NCI-H2171 treated with DMSO at 0.1 percent for 48 hours (cell line): ENCODE results near the gene MRPS21.
"Not testable (repeated sequence)": the region's sequence is repeated elsewhere in the genome, so short reads cannot be mapped to it uniquely, and the experiment has no call there.

Experiments
- DNase-seq: peaks from one replicate; lab custom pipeline; 2025; lab: John Stamatoyannopoulos, UW

MRPS21 gene

GRCh38 chr1:150281758-150282557 lies 11.7 kb upstream of the MRPS21 start, which contains the start of gene CIART:
Gene CIART, plus strand, starts transcription at chr1:150282554. Its CDS starts 714 bp downstream, at chr1:150283268.
- DNase-seq: peak; percentile 99

- no peak for DNase-seq
Observed at GRCh38 chr1:150282558-150282958, 11.1 kb upstream of the MRPS21 start.

GRCh38 chr1:150283260-150283659 lies 10.4 kb upstream of the MRPS21 start:
- DNase-seq: no peak

GRCh38 chr1:150288382-150288781 lies 5.3 kb upstream of the MRPS21 start:
- DNase-seq: no peak

- no peak for DNase-seq
Observed at GRCh38 chr1:150288822-150289221, 4.8 kb upstream of the MRPS21 start.

- no peak for DNase-seq
Observed at GRCh38 chr1:150295476-150295875, 1.8 kb downstream of the MRPS21 start.

GRCh38 chr1:150299716-150300115 lies 6.1 kb downstream of the MRPS21 start:
- no peak for DNase-seq

GRCh38 chr1:150302338-150302737 lies 8.7 kb downstream of the MRPS21 start:
- peak; percentile 7 for DNase-seq

GRCh38 chr1:150302902-150303301 lies 9.2 kb downstream of the MRPS21 start:
- DNase-seq: no peak

- DNase-seq: not testable (repeated sequence)
Observed at GRCh38 chr1:150308585-150308984, 14.9 kb downstream of the MRPS21 start.

- peak; percentile 12 for DNase-seq
Observed at GRCh38 chr1:150309758-150310508, 16.3 kb downstream of the MRPS21 start.

GRCh38 chr1:150311762-150312161 lies 18.1 kb downstream of the MRPS21 start:
- DNase-seq: no peak

- not testable (repeated sequence) for DNase-seq
Observed at GRCh38 chr1:150314691-150315090, 21.0 kb downstream of the MRPS21 start.

- no peak for DNase-seq
Observed at GRCh38 chr1:150320667-150320978, 27.0 kb downstream of the MRPS21 start.

- peak; percentile 34 for DNase-seq
Observed at GRCh38 chr1:150321826-150322166, 28.1 kb downstream of the MRPS21 start.

GRCh38 chr1:150322310-150322709 lies 28.6 kb downstream of the MRPS21 start:
- no peak for DNase-seq

- DNase-seq: no peak
Observed at GRCh38 chr1:150332651-150333290, 39.1 kb downstream of the MRPS21 start.

GRCh38 chr1:150346316-150346715 lies 52.7 kb downstream of the MRPS21 start:
- no peak for DNase-seq

GRCh38 chr1:150352866-150353265 lies 59.2 kb downstream of the MRPS21 start:
- no peak for DNase-seq
